Activated effector memory CD4-positive, alpha-beta T cell treated with anti-CD3 and anti-CD28 coated beads, Interleukin-2, amount 50 U/mL, for 16 hours (primary cell): ENCODE measurements around the gene PARVA.
A peak's percentile ranks its signal among the peaks of the same experiment; 100 is the strongest.
"Not testable (repeated sequence)": the region's sequence is repeated elsewhere in the genome, so short reads cannot be mapped to it uniquely, and the experiment has no call there.

Source experiments
- DNase-seq: peaks from one replicate; pipeline ENCODE4 v3.0.0-alpha.2; 2020

PARVA gene, protein sequence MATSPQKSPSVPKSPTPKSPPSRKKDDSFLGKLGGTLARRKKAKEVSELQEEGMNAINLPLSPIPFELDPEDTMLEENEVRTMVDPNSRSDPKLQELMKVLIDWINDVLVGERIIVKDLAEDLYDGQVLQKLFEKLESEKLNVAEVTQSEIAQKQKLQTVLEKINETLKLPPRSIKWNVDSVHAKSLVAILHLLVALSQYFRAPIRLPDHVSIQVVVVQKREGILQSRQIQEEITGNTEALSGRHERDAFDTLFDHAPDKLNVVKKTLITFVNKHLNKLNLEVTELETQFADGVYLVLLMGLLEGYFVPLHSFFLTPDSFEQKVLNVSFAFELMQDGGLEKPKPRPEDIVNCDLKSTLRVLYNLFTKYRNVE

DNA sequence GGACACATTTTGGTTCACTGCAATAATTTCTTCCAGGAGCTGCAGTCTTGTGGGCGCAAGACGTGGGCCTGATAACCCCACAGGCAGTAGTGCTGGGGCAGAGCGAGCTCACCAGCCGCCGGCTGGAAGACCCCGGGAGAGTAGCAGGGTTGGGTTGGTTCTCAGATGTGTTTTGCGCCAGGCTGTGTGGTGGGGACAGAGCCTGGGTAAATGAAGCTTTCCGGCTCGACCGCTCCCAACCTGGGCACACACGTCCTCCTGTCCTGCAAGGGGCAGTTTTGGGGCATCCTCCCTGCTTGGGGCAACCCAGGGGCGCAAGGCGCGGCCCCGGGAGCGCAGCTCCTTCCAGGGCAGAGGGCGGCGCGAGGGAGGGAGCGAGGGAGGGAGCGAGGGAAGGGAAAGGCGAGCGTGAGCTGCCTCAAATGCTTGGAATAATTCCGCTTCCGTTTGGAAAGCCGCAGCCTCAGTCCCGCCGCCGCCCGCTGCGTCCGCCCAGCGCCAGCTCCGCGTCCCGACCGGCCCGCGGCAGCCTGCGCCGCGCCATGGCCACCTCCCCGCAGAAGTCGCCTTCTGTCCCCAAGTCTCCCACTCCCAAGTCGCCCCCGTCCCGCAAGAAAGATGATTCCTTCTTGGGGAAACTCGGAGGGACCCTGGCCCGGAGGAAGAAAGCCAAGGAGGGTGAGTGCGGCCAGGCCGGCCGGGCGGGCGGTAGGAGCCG is at the start of gene PARVA:
Gene PARVA, plus strand, starts transcription at position 466 of the 718 bp plus-strand sequence. Its CDS starts 77 bp downstream, at position 543.
- no peak for DNase-seq

DNA sequence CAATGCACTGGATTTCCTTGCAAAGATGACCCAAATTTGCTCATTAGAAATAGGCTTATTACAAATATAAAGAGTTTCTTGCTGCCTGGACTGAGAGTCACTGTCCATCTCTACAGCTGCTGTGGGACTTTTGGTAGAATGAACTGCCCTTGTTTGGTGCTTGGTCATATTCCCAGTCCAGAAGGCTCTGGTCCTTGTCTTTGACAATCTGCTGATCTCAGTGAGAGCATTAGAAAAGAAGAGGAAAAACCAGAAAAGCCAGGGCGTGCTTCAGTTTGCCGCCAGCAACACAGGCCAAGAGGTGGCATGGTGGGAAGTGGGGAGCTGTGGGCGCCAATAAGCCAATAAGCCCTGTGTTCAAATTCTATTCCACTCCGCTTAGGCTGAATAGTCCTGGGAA is 48.2 kb upstream of the PARVA start:
- DNase-seq = no peak

DNA sequence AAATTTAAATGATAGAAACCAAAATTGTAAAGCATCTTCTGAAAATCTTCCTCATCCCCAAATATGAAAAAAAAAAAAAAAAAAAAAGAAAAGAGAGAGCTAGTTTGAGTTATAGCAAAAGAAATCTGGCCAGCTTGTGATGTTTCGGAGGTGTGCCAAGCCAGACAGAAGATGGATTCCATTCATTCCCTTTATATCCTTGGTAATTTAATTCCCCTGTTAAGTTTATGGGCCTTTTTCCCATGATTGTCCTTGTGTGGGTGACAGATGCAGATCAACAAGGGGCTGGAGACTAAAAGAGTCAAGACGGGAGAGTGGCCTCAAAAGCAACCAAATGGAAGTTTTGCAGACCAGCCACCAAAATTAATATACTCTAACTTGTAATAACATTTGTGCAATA is 47.6 kb upstream of the PARVA start:
- DNase-seq = no peak

DNA sequence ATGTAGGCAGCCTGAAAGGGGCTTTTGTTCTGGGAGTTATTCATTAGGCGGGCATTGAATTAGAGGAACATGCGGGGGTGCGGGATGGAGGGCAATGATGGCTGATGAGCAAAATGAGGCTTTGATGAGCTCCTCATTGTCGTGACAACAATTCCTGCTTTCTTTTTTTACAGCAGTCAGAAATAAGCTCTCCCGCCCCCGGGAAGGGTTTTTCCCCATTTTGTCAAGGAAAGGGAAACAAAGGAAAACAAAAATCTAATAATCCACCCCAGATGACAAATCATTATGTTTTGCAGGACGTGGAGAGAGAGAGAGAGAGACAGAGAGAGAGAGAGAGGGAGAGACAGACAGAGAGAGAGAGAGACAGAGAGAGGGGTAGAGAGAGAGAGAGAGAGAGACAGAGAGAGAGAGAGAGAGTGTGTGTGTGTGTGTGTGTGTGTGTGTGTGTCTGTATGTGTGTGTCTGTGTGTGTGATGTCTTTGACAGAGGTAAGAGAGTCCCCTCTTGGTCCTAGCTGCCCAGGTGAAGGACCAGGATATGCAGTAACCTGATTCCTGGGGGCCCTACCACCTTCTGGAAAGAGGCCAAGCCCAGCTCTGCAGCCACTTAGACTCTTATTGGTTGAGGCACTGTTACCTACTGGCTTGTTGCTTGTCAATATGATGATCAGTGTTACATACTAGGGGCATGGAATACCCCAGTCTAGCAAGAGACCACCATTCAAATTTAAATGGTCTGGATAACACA is 46.7 kb upstream of the PARVA start:
- DNase-seq = no peak

DNA sequence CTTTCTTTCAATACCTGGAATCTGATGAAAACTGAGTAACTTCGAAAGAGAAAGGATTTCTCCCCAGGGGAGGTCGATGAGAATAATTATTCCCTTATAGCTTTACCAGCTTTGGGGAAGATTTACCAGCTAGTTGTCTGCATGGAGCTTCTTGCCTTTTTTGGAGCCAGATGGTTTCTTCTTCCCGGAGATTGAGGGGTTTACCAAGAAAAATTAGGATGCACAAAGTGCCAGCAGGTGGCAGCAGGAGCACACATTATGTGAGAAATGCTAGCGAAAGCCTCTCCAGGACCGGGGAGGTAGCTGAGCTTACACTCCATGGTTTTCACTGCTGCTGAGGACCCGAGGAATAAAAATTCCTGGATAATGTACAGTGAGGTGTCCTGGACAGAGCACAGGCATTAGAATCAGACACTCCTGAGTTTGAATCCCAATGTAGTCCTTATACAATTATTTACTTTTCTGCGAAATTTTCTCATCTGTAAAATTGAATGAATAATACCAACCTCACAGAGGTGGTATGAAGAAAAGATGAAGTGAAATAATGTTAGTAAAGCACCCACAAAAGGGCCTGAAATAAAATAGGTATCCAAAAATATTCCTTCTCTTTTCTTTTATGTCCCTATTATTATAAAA is 46.0 kb upstream of the PARVA start:
- DNase-seq = peak; percentile 88

DNA sequence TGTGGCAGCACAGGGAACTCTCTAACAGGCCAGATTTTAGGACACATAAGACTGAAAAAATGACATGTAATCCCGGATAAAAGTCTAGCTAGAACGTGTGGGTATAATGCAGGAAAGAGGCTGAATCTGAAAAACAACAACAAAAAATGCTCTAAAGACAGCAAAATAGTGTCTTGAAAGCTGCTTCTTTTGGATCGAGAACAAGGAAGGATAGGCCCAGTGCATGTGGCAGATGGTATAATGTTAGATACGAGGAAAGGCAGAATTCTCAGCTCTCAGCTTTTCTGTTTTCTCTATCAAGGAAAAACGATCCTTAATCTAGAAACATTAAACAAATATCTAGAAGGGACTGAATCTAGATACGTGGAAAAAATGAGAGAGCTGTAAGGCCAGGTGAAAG is 33.8 kb upstream of the PARVA start:
- DNase-seq = no peak

DNA sequence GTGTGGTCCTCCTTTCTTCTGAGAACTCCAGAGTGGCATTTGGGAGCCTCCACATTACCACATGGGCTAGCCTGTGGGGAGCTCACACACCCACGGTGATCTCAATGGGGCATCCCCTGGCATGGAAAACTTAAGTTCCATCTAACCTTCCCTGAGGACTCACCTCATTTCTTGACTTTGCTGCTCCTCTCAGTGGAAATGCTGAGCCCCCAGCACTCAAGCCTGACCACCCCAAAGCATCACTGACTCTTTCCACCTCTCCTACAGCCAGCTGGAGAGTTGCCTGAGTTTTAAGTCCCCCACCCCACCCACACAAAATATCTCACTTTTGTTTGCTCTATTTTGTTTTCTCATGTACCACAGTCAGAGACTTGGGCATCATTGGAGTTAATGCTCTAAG is 23.8 kb upstream of the PARVA start:
- no peak for DNase-seq

DNA sequence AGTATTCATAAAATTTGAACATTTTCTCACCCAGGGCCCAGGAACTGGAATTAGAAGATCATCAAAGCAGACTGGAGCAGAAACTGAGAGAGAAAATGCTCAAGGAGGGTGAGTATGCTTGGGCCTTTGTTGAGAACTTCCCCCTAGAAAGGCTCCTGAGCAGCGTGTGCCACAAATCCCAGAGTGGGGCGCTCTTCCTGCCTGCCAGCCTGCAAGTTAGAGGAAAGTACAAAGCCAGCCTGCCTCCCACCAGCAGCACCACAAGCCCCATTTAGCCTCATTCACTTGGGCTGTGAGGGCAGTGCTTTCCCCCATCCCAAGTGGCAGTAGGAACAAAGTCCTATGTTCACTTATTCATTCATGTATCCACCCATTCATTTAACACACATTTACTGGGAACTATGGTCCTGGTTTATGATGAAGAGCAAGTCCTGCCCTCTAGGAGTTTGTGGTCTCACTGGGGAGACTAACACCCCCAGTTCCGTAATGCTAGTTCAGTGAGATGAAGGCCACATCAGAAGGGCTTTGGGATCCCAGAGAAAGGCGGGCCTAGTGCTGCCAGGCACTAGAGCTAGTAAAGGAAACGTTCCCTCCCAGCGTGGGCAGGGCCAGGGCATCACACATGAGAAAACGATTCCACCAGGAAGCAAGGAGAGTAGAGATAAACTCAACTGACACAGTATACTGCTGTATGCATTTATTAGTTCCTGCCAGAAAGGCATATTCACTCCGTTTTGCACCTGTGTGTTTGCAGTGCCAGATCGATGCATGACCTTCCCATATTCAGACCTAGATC is 22.4 kb upstream of the PARVA start:
- no peak for DNase-seq

DNA sequence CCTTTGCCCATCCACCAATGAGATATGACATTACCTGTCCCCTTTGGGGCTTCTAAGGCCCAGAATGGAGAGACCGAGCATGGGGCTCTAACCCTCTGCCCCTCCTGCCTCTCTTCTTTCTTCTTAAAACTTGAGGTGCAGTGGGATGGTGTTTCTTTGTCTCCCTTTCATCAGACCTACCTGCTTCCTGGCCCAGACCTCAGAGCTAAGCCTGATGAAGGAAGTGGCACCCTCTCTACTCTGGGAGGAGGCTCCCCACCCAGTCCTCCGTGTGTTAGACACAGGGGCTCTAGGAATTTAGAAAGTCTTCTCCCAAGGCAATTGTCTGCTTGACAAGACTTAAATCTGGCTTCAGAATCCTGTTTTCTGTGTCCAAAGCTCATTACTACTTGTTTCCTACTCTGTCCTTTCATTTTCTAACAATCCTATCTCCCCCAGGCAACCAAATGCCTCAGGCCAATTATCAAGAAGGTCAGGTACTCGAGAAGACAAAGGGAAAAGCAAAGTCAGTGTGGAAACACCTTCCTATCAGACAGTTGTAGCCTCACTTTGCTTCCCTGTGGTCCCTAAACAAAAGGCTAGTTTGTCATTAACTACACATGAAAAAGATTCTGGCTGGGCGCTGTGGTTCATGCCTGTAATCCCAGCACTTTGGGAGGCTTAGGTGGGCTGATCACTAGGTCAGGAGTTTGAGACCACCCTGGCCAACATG is 20.3 kb upstream of the PARVA start:
- no peak for DNase-seq

DNA sequence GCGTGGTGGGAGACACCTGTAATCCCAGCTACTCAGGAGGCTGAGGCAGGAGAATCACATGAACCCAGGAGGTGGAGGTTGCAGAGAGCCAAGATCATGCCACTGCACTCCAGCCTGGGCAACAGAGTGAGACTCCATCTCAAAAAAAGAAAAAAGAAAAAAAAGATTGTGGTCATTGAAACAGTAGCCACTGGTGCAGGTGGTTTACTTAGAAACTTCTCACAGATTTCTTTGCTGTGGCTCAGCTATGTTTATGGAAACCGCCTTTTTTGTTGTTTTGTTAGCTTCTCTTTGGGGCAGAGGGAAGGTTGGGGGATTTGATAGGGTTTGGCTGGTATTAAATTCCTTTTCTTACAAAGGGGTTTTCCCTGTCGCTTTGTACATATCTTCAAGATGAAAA is 19.7 kb upstream of the PARVA start:
- DNase-seq = not testable (repeated sequence)

DNA sequence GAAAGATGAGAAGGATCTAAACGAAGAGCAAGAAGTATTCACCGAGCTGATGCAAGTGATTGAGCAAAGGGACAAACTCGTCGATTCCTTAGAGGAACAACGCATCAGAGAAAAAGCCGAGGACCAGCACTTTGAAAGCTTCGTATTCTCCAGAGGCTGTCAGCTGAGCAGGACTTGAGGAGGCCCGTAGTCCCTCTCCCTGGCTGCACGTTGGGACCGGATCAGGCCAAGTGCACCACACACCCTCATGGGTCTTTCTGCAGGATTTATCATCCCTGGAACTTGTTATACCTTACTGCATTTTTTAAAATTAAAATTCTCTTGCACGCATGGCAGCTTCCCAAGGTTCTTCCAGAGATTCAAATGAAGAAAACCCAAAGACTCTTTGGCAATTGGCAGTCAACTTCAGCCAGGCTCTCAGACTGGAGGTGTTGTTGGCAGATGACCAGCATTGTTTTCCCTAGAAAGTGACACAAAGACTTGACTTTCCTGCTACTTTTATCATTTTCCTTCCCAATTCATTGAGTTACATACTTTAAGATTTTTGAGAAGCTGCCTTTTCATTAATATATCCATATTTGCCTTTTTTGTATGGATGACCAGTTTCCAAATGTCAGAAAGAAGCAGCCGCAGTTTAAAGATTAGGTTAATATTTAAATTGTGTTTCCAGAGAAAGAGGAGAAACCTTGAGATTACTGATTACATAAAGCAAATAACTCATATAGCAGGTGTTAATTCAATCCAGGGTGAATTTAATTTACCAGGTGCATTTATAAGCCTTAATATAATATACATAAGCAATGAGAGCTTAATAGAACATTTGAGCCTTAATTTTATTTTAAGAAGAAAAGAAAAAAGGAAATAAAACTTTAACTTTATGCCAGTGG is 18.8 kb upstream of the PARVA start:
- DNase-seq = no peak

DNA sequence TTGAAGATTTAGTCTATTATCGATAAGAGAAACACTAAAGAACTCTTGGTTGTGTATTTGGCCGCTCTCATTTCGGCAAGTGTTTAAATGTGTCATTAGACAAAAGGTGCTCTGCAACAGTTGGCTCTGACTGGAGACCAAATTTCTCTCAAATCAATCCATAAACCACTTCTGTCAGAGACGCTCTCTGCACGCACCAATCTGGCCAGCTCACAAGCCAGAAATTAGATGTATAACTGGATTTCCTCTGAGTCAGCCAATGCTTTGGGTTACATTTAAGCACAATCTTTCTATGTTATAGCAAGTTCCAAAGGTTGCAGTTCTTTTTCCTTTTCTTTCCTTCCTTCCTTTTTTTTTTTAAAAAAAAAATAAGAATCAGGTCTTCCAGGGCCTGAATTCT is 17.6 kb upstream of the PARVA start:
- DNase-seq = no peak

DNA sequence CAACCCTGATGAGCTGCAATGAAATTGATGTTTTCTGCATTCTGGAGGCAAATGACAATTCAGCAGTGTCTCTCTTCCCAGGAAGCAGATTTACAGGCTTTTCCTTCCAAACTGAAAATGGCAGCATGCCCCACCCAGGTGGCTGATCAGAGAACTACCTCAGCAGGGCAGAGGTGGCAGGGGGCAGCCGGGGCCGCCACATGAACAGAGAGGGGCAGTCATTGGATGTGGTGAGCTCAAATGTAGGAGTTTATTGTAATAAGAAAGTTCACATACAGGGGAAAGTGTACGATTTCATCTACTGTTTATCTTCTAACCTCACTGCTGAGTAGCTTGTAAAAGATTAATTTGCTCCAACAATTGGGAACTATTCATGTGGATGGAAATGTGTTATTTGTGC is 15.7 kb upstream of the PARVA start:
- no peak for DNase-seq

DNA sequence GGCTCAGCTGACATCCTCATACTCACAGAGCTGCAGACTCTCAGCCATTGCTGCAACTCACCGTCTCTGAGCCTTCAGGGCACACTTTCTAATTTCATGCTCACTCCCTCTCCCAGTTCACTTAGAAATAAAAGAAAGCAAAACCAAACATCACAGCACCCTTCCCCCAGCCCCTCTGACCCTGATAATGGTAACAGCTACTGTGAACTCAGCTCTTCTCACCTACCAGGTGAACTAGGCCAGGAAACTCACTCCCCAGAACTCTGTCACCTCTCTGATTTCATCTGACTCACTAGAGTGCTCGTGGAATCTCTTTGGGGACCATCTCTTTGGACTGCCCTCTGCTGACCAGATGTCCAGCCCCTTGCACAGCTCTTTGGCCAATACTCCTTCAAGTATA is 14.5 kb upstream of the PARVA start:
- DNase-seq = no peak

DNA sequence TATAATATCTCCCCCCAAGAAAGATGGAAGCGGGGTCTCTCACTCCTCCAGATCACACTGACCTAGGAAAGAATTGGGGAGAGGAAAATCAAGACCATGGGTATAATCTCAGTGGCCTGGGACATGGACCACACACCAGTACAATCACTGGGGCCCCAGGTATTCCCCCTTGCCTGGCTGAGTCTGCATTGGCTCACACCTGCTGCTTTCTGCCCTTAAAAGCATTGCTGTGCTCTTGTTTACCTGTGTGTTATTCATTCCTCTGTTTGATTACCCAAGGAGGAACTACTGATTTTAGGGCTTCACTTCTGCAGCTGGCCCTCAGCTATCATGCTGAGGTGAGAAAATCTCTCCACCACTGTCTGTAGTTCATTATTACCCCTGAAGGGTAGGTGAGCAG is 14.0 kb upstream of the PARVA start:
- DNase-seq = no peak

DNA sequence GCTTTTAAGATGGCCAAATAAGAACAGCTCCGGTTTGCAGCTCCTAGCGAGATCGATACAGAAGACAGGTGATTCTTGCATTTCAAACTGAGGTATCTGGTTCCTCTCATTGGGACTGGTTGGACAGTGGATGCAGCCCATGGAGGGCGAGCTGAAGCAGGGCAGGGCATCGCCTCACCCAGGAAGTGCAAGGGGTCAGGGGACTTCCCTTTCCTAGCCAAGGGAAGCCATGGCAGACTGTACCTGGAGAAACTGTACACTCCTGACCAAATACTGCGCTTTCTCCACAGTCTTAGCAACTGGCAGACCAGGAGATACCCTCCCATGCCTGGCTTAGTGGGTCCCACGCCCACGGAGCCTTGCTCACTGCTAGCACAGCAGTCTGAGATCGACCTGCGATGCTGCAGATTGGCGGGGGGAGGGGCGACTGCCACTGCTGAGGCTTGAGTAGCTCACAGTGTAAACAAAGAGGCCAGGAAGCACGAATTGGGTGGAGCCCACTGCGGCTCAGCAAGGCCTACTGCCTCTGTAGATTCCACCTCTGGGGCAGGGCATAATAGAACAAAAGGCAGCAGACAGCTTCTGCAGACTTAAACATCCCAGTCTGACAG is 11.3 kb upstream of the PARVA start:
- peak; percentile 82 for DNase-seq

DNA sequence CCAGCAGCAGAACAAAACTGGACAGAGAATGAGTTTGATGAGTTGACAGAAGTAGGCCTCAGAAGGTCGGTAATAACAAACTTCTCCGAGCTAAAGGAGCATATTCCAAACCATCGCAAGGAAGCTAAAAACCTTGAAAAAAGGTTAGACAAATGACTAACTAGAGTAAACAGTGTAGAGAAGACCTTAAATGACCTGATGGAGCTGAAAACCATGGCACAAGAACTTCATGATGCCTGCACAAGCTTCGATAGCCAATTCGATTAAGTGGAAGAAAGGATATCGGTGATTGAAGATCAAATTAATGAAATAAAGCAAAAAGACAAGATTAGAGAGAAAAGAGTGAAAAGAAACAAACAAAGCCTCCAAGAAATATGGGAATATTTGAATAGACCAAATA is 10.3 kb upstream of the PARVA start:
- DNase-seq = not testable (repeated sequence)

DNA sequence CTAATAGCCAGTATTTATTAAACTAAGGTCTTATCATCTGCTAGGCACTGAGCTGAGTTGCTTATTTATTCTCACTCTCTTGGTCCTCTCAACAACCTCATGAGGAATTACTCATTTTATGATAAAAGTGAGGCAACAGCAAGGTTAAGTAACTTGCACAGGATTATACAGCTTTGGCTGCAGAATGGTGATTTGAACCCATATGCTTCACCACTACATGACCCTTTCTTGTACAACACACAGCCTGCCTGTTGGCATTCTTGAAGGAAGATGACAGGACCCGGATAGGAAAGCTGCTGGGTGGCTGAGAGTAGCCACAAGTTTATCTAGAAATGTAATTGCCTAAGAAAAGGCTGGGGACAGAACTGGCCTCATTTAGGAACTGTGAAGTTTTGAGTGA is 5.3 kb upstream of the PARVA start:
- no peak for DNase-seq

DNA sequence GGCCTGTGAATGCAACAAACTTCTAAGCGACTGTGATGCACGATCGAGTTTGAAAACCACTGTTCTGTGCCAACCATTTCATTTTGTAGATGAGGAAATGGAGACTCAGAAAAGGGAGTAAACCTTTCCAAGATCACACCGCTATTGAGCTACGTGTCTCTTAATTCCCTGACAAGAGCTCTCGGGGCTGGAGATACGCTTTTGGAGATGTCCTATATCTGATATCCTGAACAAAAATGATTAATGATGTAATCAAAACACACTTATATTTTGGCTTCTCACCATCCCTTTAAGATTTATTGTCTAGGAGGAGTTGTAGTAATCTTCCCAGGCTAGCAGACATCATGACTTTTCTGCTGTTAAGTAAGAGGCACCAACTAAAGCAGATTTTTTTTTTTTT is 1.7 kb upstream of the PARVA start:
- no peak for DNase-seq
